Duodenal mucosa (tissue), 2 donors: ENCODE measurements around the gene SLIRP.

ENCODE experiments used
- H3K27ac ChIP-seq: one replicate; pipeline ENCODE4 v1.7.0; 2013; ENCODE audit warnings: low read depth, low read length
- H3K27me3 ChIP-seq, 2 donors: one replicate each; pipeline ENCODE4 v1.7.0; 2013; ENCODE audit warnings: low read length in 2 of 2, control low read depth in 1 of 2; ENCODE audit not compliant: insufficient read depth in 2 of 2, control insufficient read depth in 1 of 2
- H3K36me3 ChIP-seq, 2 donors: one replicate each; pipeline ENCODE4 v1.7.0; 2013; ENCODE audit warnings: low read length in 2 of 2, control low read depth in 1 of 2; ENCODE audit not compliant: insufficient read depth in 2 of 2, control insufficient read depth in 1 of 2
- H3K4me1 ChIP-seq, 2 donors: one replicate each; pipeline ENCODE4 v1.7.0; 2013; ENCODE audit warnings: low read length in 2 of 2, control low read depth in 1 of 2; ENCODE audit not compliant: insufficient read depth in 2 of 2, control insufficient read depth in 1 of 2
- H3K4me3 ChIP-seq, 2 donors: one replicate each; pipeline ENCODE4 v1.7.0; 2013; ENCODE audit warnings: low read length in 2 of 2, low read depth in 1 of 2
- H3K9ac ChIP-seq, 2 donors: one replicate each; pipeline ENCODE4 v1.7.0; 2013; ENCODE audit warnings: low read length in 2 of 2, low read depth in 1 of 2
- H3K9me3 ChIP-seq, 2 donors: one replicate each; pipeline ENCODE4 v1.7.0; 2013; ENCODE audit warnings: low read length in 2 of 2, control low read depth in 1 of 2; ENCODE audit not compliant: control insufficient read depth in 1 of 2

Gene SLIRP

GRCh38 chr14:77691259-77691658 lies 16.6 kb upstream of the SLIRP start:
- H3K27me3 ChIP-seq, result no peaks in the 10 kb centered on the region
- no peak overlapping the region for H3K9ac ChIP-seq
- no peak overlapping the region for H3K4me3 ChIP-seq
- peaks cover 6 to 44% of the 10 kb centered on the region in 2 donors for H3K36me3 ChIP-seq
- H3K9me3 ChIP-seq, result no peaks in the 10 kb centered on the region
- H3K4me1 ChIP-seq, result no peaks in the 10 kb centered on the region
- no peak overlapping the region for H3K27ac ChIP-seq

GRCh38 chr14:77707355-77707723 lies 564 bp upstream of the SLIRP start:
- H3K4me1 ChIP-seq, result peaks cover 24 to 29% of the 10 kb centered on the region in 2 donors
- H3K36me3 ChIP-seq, result peaks cover 15 to 37% of the 10 kb centered on the region in 2 donors
- H3K27ac ChIP-seq, result no peak overlapping the region
- H3K4me3 ChIP-seq, result peak overlapping the region; percentile 93 to 100
- H3K9ac ChIP-seq, result peak overlapping the region; percentile 78 to 86
- no peaks in the 10 kb centered on the region for H3K9me3 ChIP-seq
- H3K27me3 ChIP-seq, result no peaks in the 10 kb centered on the region

- no peak overlapping the region for H3K27ac ChIP-seq
- peaks cover 16 to 32% of the 10 kb centered on the region in 2 donors for H3K36me3 ChIP-seq
- peaks cover 24 to 29% of the 10 kb centered on the region in 2 donors for H3K4me1 ChIP-seq
- H3K9ac ChIP-seq, result peak overlapping the region; percentile 78 to 86
- no peaks in the 10 kb centered on the region for H3K9me3 ChIP-seq
- no peaks in the 10 kb centered on the region for H3K27me3 ChIP-seq
- H3K4me3 ChIP-seq, result peak overlapping the region; percentile 93 to 100
These were observed 846 bp downstream of the SLIRP start for GRCh38 chr14:77708749-77709148.

- H3K27ac ChIP-seq, result no peak overlapping the region
- H3K4me3 ChIP-seq, result peak overlapping the region; percentile 93 to 100
- peaks cover 24 to 29% of the 10 kb centered on the region in 2 donors for H3K4me1 ChIP-seq
- peaks cover 14 to 32% of the 10 kb centered on the region in 2 donors for H3K36me3 ChIP-seq
- H3K27me3 ChIP-seq, result no peaks in the 10 kb centered on the region
- H3K9ac ChIP-seq, result peak overlapping the region in 1 of 2 donors; percentile 86
- H3K9me3 ChIP-seq, result no peaks in the 10 kb centered on the region
These were observed 1.5 kb downstream of the SLIRP start for GRCh38 chr14:77709412-77709811.

- Histone ChIP-seq H3K9me3 (no peaks in the 10 kb centered on the region), H3K9ac (no peak overlapping the region), H3K27me3 (no peaks in the 10 kb centered on the region), H3K4me1 (peaks cover 24 to 29% of the 10 kb centered on the region in 2 donors), H3K4me3 (no peak overlapping the region), H3K36me3 (peaks cover 23 to 40% of the 10 kb centered on the region in 2 donors), H3K27ac (no peak overlapping the region)
These were observed 2.5 kb downstream of the SLIRP start for GRCh38 chr14:77710364-77710763.

GRCh38 chr14:77714926-77715325 lies 7.0 kb downstream of the SLIRP start:
- Histone ChIP-seq H3K9ac (no peak overlapping the region), H3K27ac (no peak overlapping the region), H3K36me3 (peaks cover 28 to 74% of the 10 kb centered on the region in 2 donors), H3K4me3 (no peak overlapping the region), H3K9me3 (no peaks in the 10 kb centered on the region), H3K4me1 (peaks cover 0 to 7% of the 10 kb centered on the region in 2 donors), H3K27me3 (no peaks in the 10 kb centered on the region)

- no peaks in the 10 kb centered on the region for H3K9me3 ChIP-seq
- peaks cover 28 to 72% of the 10 kb centered on the region in 2 donors for H3K36me3 ChIP-seq
- no peak overlapping the region for H3K9ac ChIP-seq
These were observed 9.9 kb downstream of the SLIRP start for GRCh38 chr14:77717608-77718305.

GRCh38 chr14:77721437-77721836 lies 13.5 kb downstream of the SLIRP start:
- Histone ChIP-seq H3K27me3 (no peaks in the 10 kb centered on the region), H3K27ac (no peak overlapping the region), H3K9me3 (no peaks in the 10 kb centered on the region), H3K9ac (no peak overlapping the region), H3K36me3 (peaks cover 16 to 80% of the 10 kb centered on the region in 2 donors), H3K4me3 (no peak overlapping the region), H3K4me1 (peaks cover 0 to 6% of the 10 kb centered on the region in 2 donors)

More at GRCh38 chr14:77717608-77718305, 9.9 kb downstream of the SLIRP start:
- Histone ChIP-seq H3K4me3 (no peak overlapping the region), H3K27ac (no peak overlapping the region), H3K4me1 (peaks cover 0 to 6% of the 10 kb centered on the region in 2 donors), H3K27me3 (no peaks in the 10 kb centered on the region)

- H3K9ac ChIP-seq, result no peak overlapping the region
- H3K4me3 ChIP-seq, result no peak overlapping the region
- H3K27ac ChIP-seq, result no peak overlapping the region
- peaks cover 20 to 82% of the 10 kb centered on the region in 2 donors for H3K36me3 ChIP-seq
- no peaks in the 10 kb centered on the region for H3K27me3 ChIP-seq
- H3K9me3 ChIP-seq, result no peaks in the 10 kb centered on the region
- H3K4me1 ChIP-seq, result peaks cover 0 to 6% of the 10 kb centered on the region in 2 donors
These were observed 14.4 kb downstream of the SLIRP start for GRCh38 chr14:77722301-77722700.

- Histone ChIP-seq H3K4me1 (no peaks in the 10 kb centered on the region), H3K27ac (no peak overlapping the region), H3K4me3 (no peak overlapping the region), H3K9ac (no peak overlapping the region), H3K9me3 (no peaks in the 10 kb centered on the region), H3K27me3 (no peaks in the 10 kb centered on the region), H3K36me3 (peaks cover 32 to 84% of the 10 kb centered on the region in 2 donors)
These were observed 23.1 kb downstream of the SLIRP start for GRCh38 chr14:77730976-77731497.
